Fibroblast of skin of scalp (primary cell): ENCODE results near the gene CEPT1.
"Not testable (repeated sequence)": the region's sequence is repeated elsewhere in the genome, so short reads cannot be mapped to it uniquely, and the experiment has no call there.

Experiments used
- DNase-seq: peaks from one replicate; pipeline ENCODE4 v3.0.0-alpha.2; 2013

CEPT1 gene

GRCh38 chr1:111212634-111213335, 72.8 kb downstream of the CEPT1 start:
- DNase-seq, result no peak

GRCh38 chr1:111213412-111213811, 73.4 kb downstream of the CEPT1 start:
- DNase-seq, result no peak

DNA sequence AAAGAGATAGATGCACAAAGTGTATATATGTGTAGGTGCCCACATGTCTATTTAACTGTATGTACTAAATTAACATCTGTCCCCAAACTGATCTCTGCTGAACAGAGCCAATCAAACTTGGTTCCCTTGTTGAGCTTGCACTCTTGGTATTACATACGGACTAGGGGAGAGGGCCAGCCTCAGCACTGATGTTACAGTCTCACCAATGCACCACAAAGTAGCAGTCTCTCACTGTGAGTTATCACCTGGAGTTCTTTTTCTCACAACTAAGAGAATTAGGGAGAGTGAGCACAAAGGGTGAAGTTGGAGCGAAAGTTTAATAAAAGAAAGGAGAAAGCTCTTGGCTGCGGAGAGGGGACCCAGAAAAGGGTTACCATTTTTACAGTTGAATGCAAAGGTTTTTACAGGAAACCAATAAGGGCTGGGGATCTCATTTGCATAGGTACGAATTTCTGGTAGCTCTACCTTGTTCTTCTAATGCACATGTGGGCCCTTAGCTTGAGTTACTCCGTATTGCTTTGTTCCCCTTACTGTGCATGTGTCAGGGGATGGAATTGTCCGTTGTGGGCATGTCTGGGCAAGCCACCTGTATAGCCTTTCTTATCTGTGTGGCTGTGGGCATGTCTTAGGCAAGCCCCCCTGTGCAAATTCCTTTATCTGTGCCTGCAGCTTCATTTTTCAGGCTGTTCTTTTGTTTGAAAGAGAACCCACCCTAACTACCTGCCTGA, 74.2 kb downstream of the CEPT1 start:
- DNase-seq, result no peak

DNA sequence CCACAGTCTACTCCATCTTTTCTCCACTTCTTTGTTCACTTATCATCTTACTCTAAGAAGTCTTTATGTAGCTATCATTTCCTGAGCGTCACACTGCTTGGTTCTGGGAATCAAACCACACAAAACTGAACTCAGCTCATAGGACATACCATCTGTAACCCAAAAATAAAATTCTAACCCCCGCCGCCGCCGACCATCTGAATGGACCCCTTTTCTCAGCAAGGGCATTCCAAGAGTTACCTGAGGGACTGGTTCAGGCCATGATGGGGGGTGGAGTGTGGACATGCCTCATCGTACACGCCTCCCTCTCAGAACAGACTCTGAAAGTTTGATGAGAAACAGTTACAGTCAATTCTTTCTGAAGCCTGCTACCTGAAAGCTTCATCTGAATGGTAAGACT, 74.9 kb downstream of the CEPT1 start:
- DNase-seq, result no peak

GRCh38 chr1:111215285-111215684, 75.3 kb downstream of the CEPT1 start:
- not testable (repeated sequence) for DNase-seq

GRCh38 chr1:111216751-111217150, 76.7 kb downstream of the CEPT1 start:
- DNase-seq, result no peak

- DNase-seq, result no peak
These were observed 77.3 kb downstream of the CEPT1 start for GRCh38 chr1:111217183-111217910.

DNA sequence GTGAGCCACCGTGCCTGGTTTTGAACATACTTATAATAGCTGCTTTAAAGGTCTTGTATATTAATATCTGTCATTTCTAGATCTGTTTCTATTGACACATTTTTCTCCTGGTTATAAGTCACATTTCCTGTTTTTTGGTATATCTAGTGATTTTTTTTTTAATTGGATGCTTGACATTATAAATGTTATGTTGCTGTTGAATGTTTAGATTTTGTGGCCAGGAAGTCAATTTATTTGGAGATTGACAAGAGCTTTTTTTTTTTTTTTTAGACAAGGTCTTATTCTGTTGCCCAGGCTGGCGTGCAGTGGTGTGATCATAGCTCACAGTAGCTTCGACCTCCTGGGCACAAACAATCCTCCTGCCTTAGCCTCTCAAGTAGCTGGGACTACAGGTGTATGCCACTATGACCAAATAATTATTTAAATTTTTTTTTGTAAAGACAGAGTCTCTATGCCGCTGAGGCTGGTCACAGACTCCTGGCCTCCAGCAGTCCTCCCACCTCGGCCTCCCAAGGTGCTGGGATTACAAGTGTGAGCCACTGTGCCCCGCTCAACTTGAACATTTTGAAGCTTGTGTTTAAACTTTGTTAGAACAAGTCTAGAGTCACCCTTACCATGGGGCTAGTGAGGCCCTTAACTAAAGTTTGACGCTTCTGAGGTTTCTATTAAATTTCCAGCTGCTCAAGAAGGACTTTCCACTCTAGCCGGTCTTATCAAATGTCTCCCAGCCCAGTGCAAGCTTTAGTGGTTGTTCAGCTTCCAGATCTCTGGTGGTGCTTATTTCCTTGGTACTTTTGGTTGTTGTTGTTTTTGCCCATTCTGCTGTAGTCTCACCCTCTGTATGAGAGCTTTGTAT, 78.9 kb downstream of the CEPT1 start:
- DNase-seq, result no peak

- DNase-seq, result no peak
These were observed 79.7 kb downstream of the CEPT1 start for GRCh38 chr1:111219557-111220286.

- DNase-seq, result no peak
These were observed 80.4 kb downstream of the CEPT1 start for GRCh38 chr1:111220302-111220890.

- DNase-seq, result no peak
These were observed 81.2 kb downstream of the CEPT1 start for GRCh38 chr1:111221276-111221632.

DNA sequence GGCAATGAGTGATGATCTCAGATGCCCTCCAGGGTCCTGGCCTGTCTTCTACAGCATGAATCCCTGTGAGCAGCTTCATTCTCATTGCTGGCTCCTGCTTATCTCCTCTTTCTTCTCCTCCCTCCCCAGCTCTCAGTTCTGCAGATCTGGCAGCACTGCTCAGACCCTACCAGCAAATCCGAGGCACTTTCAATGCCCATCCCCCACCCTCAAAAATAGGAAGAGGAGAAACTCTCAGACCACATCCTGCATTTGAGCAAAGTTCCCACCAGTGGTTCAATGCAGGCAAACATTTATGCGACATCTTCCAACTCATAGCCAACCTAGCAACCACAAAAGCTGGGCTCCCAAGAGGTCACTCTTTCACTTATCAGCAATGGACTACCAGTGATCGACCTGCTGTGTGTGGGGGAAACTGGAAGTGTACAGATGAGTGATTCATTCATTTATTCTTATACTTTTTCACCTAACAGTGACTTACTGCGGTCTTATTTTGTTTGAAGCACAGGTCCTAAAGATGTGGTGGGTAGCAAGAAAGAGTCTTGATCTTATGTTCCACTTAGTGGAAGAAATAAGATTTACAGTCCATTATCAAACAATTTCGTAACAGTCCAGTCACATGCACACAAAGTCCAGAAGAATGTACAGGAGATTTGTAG, 81.7 kb downstream of the CEPT1 start:
- DNase-seq, result no peak

DNA sequence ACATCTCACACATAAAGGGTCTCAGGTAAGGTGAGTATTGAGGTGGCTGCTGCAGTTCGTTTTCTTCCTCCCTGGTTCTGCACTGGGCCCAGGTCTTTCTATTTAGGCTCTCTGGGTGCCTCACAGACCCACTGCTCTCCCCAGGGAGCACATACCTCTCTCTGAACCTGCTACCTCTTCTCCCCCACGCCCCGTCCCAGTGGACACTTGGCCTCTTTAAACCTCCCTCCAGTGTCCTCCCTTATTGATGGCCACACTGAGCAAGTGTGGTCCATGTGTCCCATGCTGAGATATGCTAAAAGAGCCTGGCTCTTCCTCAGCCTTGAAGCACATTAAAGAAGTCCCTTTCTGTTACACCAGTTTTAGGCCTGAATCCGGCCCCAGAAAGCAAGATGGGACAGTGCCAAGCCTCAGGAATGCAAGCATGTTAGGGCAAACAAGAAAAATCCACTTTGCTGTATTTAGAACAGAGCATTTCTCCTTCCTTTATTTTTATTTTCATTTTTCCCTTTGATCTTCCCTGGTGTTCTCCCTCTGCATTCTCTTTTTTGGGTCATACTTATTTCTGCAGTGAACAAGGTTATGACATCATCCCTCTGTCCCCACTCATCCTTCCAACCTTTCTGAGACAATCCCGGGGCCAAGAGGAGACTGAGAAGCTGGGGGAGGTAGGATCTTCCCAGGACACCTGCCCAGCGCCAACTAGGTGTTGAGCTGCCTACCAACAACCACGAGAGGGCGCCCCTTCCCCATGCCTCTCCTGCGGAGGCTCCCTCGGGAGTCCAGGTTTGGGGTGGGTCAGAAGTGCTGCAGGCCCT, 82.5 kb downstream of the CEPT1 start:
- DNase-seq, result peak; percentile 55

- DNase-seq, result no peak
These were observed 83.2 kb downstream of the CEPT1 start for GRCh38 chr1:111223126-111223685.

DNA sequence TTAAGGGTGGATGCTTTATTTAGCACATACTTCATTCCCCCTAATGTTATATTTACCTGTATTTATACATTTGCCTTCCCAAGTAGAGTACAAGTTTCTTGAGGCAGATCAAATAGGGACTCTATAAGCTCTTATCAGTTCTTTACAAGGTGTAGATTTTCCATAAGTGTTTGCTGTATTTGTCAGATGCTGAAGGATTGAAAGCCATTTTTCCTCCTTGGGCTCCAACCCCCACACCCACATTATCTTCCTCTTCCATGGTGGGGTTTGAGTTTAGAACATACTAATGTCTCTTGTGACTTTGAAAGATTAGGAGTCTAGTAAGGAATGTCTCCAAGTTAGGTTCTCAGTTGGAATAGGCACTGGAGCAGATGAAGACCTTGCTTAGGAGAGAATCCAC, 85.1 kb downstream of the CEPT1 start:
- no peak for DNase-seq

DNA sequence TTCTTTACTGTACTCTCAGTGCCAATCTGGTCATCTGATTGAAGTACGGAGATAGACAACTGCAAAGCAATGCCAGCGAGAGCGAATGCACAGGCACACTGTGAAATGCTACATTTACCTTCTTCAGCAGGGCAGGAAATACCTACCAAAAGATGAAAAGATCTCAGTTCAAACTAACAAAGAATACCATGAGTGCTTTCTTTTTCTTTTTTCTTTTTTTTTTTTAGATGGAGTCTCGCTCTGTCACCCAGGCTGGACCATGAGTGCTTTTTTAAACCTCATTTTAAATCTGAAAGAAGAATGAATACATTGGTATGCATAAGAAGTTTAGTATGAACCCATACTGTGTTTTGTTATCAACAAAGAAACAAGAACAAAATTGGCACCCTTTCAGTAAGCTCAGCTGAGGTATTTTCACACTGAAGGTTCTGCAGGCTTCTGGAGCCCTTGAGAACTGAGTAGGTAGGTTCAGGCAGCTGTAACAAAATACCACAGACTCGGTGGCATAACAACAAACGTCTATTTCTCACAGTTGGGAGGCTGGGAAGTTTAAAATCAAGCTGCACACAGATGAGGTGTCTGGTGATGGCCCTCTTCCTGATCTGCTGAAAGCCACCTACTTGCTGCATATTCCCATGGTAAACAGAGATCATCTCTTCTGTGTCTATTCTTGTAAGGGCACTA, 85.8 kb downstream of the CEPT1 start:
- no peak for DNase-seq

- DNase-seq, result no peak
These were observed 87.4 kb downstream of the CEPT1 start, which contains the start of gene CHI3L2 for GRCh38 chr1:111227434-111227833. TSS of gene CHI3L2 (plus strand) at chr1:111227713. CDS start at chr1:111227730, 17 bp downstream.

GRCh38 chr1:111227851-111228747, 88.1 kb downstream of the CEPT1 start:
- peak; percentile 73 for DNase-seq
